HepG2 (cell line): ENCODE results near the gene CAT. TPM values are rescaled to one million over a fixed set of nuclear protein-coding genes. Genes with fewer than 3 reads are reported as not detected.

ENCODE experiments used
- E2F5 ChIP-seq: sonication (generic); formaldehyde crosslinking; conservative IDR thresholded peaks from 2 replicates; pipeline ENCODE4 v1.4.0; 2020; ENCODE audit warnings: missing genetic modification reagents
- FOSL1 ChIP-seq: sonication (generic); formaldehyde crosslinking; IDR thresholded peaks from 2 replicates; pipeline ENCODE4 v1.9.0; 2021; ENCODE audit warnings: missing genetic modification reagents, borderline replicate concordance
- KIAA2018 ChIP-seq: sonication (generic); formaldehyde crosslinking; IDR thresholded peaks from 2 replicates; pipeline ENCODE4 v1.5.0; 2020; ENCODE audit warnings: mild to moderate bottlenecking, missing genetic modification reagents, borderline replicate concordance
- NFIB ChIP-seq: sonication (generic); formaldehyde crosslinking; IDR thresholded peaks from 2 replicates; pipeline ENCODE4 v1.9.0; 2021; ENCODE audit warnings: missing genetic modification reagents, mild to moderate bottlenecking, borderline replicate concordance
- ZNF275 ChIP-seq: sonication (generic); formaldehyde crosslinking; IDR thresholded peaks from 2 replicates; pipeline ENCODE4 v1.8.0; 2022; ENCODE audit warnings: missing genetic modification reagents, mild to moderate bottlenecking, inconsistent platforms, borderline replicate concordance
- ZNF317 ChIP-seq: sonication (generic); formaldehyde crosslinking; IDR thresholded peaks from 2 replicates; pipeline ENCODE4 v1.5.0; 2020; ENCODE audit warnings: mild to moderate bottlenecking, missing genetic modification reagents
- ZNF574 ChIP-seq: sonication (generic); formaldehyde crosslinking; IDR thresholded peaks from 2 replicates; pipeline ENCODE4 v1.4.0; 2020; ENCODE audit warnings: missing genetic modification reagents
- ZNF589 ChIP-seq: sonication (generic); formaldehyde crosslinking; conservative IDR thresholded peaks from 2 replicates; pipeline ENCODE4 v1.8.0; 2022; ENCODE audit warnings: mild to moderate bottlenecking, moderate library complexity, missing genetic modification reagents
- polyA plus RNA-seq, 8 experiments: library from polyadenylated mRNA; depleted of rRNA in 3 of 8; stranded (reverse) in 7 of 8; unstranded in 1 of 8; fragments of >200 nt; fragmentation: Illumina TruSeq in 4 of 8; extraction: Trizol in 4 of 8; gene quantifications; 2 replicates each; pipeline versions ENCODE4 v1.2.1 to v1.2.3, GENCODE V29; 2011 to 2016; ENCODE audit warnings: low read depth in 4 of 8, missing spikeins in 1 of 8, mixed read lengths in 1 of 8; ENCODE audit not compliant: insufficient read depth in 1 of 8
- total RNA-seq, 5 experiments: library from RNA; depleted of rRNA; stranded (reverse); fragments of >200 nt; fragmentation: Illumina TruSeq; extraction: Trizol; gene quantifications; 2 replicates each; pipeline ENCODE4 v1.2.3, GENCODE V29; 2016; ENCODE audit warnings: low read depth in 1 of 5
- TF ChIP-seq, protein P1 (sequence below): sonication (generic); formaldehyde crosslinking; IDR thresholded peaks from 2 replicates; pipeline ENCODE4 v1.4.0; 2020; ENCODE audit warnings: missing genetic modification reagents
- TF ChIP-seq, protein P2 (sequence below): sonication (generic); formaldehyde crosslinking; IDR thresholded peaks from 2 replicates; pipeline ENCODE4 v1.4.0; 2020; ENCODE audit warnings: missing genetic modification reagents

Gene CAT
- total and polyA plus RNA-seq, 2 of the 13 experiments (the other 11 are each of a cell fraction or from before 2014, with no cell fraction given) = 107 to 136 TPM

GRCh38 chr11:34438529-34439507 is at the start of gene CAT (continued):
- no peak for TF ChIP-seq ZNF589
- peak; percentile 69; the same call in 1 of the 2 replicates for TF ChIP-seq ZNF317 (CRISPR knock-in tag)
- TF ChIP-seq, protein P1, sequence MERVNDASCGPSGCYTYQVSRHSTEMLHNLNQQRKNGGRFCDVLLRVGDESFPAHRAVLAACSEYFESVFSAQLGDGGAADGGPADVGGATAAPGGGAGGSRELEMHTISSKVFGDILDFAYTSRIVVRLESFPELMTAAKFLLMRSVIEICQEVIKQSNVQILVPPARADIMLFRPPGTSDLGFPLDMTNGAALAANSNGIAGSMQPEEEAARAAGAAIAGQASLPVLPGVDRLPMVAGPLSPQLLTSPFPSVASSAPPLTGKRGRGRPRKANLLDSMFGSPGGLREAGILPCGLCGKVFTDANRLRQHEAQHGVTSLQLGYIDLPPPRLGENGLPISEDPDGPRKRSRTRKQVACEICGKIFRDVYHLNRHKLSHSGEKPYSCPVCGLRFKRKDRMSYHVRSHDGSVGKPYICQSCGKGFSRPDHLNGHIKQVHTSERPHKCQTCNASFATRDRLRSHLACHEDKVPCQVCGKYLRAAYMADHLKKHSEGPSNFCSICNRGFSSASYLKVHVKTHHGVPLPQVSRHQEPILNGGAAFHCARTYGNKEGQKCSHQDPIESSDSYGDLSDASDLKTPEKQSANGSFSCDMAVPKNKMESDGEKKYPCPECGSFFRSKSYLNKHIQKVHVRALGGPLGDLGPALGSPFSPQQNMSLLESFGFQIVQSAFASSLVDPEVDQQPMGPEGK = no peak
- TF ChIP-seq NFIB (CRISPR knock-in tag) = no peak
- peak; percentile 73 for TF ChIP-seq ZNF574 (CRISPR knock-in tag)
- TF ChIP-seq, protein P2, sequence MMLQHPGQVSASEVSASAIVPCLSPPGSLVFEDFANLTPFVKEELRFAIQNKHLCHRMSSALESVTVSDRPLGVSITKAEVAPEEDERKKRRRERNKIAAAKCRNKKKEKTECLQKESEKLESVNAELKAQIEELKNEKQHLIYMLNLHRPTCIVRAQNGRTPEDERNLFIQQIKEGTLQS (CRISPR knock-in tag) = peak; percentile 10; the same call in 1 of the 2 replicates
- TF ChIP-seq FOSL1 (CRISPR knock-in tag) = no peak
- no peak for TF ChIP-seq E2F5
- peak; percentile 62; the same call in 1 of the 2 replicates for TF ChIP-seq ZNF275 (CRISPR knock-in tag)
- 0 out of 2 replicates have a peak, but pooled peaks have one; percentile 16 for TF ChIP-seq KIAA2018 (CRISPR knock-in tag)
